ENCODE measurements around the gene REV1.

Gene REV1

DNA sequence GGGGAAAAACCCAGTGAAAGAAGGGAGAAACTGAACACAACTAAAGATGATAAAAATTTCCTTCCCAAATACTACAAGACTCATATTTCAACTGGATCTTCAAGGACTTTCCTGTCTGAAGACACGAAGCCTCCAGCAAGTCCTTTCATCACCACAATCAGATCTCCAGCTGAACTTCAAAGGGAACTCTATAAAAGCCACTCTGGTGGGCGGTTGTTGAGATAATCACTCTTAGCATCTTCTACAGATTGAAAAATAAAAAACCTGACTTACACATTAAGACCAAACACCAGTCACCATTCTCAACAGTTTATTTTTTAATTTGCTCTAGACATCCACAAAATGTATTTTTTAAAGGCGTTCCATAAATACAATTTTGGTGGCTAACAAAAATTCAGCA is 4.4 kb downstream of the REV1 start:
- no peaks in the 10 kb centered on the region; the same call in 1 of the 2 replicates for H3K36me3 ChIP-seq (ENCODE audit: control insufficient read depth, insufficient read depth, low read length)
- TF ChIP-seq, protein P1, sequence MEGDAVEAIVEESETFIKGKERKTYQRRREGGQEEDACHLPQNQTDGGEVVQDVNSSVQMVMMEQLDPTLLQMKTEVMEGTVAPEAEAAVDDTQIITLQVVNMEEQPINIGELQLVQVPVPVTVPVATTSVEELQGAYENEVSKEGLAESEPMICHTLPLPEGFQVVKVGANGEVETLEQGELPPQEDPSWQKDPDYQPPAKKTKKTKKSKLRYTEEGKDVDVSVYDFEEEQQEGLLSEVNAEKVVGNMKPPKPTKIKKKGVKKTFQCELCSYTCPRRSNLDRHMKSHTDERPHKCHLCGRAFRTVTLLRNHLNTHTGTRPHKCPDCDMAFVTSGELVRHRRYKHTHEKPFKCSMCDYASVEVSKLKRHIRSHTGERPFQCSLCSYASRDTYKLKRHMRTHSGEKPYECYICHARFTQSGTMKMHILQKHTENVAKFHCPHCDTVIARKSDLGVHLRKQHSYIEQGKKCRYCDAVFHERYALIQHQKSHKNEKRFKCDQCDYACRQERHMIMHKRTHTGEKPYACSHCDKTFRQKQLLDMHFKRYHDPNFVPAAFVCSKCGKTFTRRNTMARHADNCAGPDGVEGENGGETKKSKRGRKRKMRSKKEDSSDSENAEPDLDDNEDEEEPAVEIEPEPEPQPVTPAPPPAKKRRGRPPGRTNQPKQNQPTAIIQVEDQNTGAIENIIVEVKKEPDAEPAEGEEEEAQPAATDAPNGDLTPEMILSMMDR (IDR thresholded peaks at IDR 0.05; ENCODE audit: insufficient read depth, low read length, poor library complexity, severe bottlenecking) = no peak

DNA sequence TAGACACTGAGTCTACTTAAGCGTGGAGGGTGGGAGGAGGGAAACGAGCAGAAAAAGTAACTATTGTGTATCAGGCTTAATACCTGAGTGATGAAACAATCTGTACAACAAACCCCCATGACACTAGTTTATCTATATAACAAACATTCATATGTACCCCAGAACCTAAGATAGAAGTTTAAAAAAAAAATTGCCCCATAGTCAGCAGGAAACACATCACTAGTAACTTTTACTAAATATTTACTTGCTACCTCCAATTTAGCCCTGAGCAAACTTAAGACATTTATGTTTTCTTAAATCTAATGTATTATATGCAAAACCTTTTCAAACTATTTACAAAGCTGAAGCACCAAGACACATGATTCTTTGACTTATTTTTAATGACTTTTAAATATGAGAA is 5.6 kb downstream of the REV1 start:
- DNase-seq (ENCODE audit: extremely low read depth, insufficient read length) = no peak
- Histone ChIP-seq H3K27me3 (replicated peaks; ENCODE audit: control insufficient read depth, insufficient read depth, low read length) (no peaks in the 10 kb centered on the region), H3K36me3 (ENCODE audit: control insufficient read depth, insufficient read depth, low read length) (no peaks in the 10 kb centered on the region; the same call in 1 of the 2 replicates), H3K4me3 (replicated peaks; ENCODE audit: low read depth, low read length) (no peak overlapping the region)
- TF ChIP-seq, protein P1 (IDR thresholded peaks at IDR 0.05; ENCODE audit: insufficient read depth, low read length, poor library complexity, severe bottlenecking) = no peak

More for the DNA sequence above, 4.4 kb downstream of the REV1 start:
- no peak for DNase-seq (ENCODE audit: extremely low read depth, insufficient read length)
- Histone ChIP-seq H3K27me3 (replicated peaks; ENCODE audit: control insufficient read depth, insufficient read depth, low read length) (no peaks in the 10 kb centered on the region), H3K4me3 (replicated peaks; ENCODE audit: low read depth, low read length) (no peak overlapping the region)

DNA sequence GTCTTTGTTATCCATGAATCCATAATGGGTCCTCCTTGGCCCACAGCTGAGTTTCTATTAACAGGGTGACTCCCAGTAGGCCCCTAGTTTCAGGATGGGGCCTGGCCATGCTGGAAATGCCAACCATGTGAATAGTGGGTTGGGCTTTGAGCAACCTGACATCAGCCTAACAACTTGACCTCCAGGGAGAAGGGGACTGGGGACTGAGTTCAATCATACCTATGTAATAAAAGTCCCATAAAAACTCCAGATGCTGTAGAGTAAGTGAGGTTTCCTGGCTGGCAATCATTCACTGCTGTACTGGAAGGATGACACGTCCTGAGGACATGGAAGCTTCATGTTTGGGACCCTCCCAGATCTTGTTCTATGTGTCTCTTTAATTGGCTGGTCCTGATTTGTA is 7.9 kb downstream of the REV1 start:
- no peaks in the 10 kb centered on the region for H3K27me3 ChIP-seq (replicated peaks; ENCODE audit: control insufficient read depth, insufficient read depth, low read length)
- no peak overlapping the region for H3K4me3 ChIP-seq (replicated peaks; ENCODE audit: low read depth, low read length)
- H3K36me3 ChIP-seq (ENCODE audit: control insufficient read depth, insufficient read depth, low read length) = no peaks in the 10 kb centered on the region; the same call in 1 of the 2 replicates
- TF ChIP-seq, protein P1 (IDR thresholded peaks at IDR 0.05; ENCODE audit: insufficient read depth, low read length, poor library complexity, severe bottlenecking) = no peak
- DNase-seq (ENCODE audit: extremely low read depth, insufficient read length) = no peak

DNA sequence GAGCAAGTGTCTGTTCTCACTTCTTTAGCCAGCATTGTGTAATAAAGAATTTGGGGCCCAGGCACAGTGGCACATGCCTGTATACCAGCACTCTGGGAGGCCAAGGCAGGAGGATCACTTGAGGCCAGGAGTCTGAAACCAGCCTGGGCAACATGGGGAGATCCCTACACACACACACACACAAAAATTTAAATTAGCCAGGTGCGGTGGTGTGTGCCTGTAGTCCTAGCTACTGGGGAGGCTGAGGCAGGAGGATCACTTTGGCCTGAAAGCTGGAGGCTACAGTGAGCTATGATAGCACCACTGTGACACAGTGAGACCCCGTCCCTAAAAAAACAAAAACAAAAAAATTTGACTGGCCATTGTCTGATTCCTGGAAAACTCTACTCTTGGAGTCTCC is 8.3 kb downstream of the REV1 start:
- Histone ChIP-seq H3K4me3 (replicated peaks; ENCODE audit: low read depth, low read length) (no peak overlapping the region), H3K27me3 (replicated peaks; ENCODE audit: control insufficient read depth, insufficient read depth, low read length) (no peaks in the 10 kb centered on the region), H3K36me3 (ENCODE audit: control insufficient read depth, insufficient read depth, low read length) (no peaks in the 10 kb centered on the region; the same call in 1 of the 2 replicates)
- TF ChIP-seq, protein P1 (IDR thresholded peaks at IDR 0.05; ENCODE audit: insufficient read depth, low read length, poor library complexity, severe bottlenecking) = no peak
- no peak for DNase-seq (ENCODE audit: extremely low read depth, insufficient read length)

DNA sequence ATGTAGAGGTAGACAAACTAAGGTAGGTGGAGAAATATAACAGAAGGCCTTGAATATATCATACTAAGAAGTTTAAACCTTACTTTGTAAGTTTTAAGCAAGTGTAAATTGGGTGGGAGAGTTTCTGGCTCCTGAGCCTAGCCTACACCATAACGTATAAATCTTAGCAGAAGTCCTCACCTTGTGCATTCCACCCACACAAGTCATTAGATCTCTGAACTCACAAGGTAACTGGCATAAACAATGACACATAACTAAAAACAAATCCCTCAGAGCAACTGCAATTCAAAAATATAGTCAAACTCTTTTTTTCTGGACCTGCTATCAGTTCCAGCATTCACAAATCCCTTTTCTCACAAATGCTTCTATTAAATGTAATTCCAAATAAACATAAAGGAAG is 9.4 kb downstream of the REV1 start:
- TF ChIP-seq, protein P1 (IDR thresholded peaks at IDR 0.05; ENCODE audit: insufficient read depth, low read length, poor library complexity, severe bottlenecking) = no peak
- no peak for DNase-seq (ENCODE audit: extremely low read depth, insufficient read length)
- H3K27me3 ChIP-seq (replicated peaks; ENCODE audit: control insufficient read depth, insufficient read depth, low read length) = no peaks in the 10 kb centered on the region
- no peaks in the 10 kb centered on the region; the same call in 1 of the 2 replicates for H3K36me3 ChIP-seq (ENCODE audit: control insufficient read depth, insufficient read depth, low read length)
- H3K4me3 ChIP-seq (replicated peaks; ENCODE audit: low read depth, low read length) = no peak overlapping the region

DNA sequence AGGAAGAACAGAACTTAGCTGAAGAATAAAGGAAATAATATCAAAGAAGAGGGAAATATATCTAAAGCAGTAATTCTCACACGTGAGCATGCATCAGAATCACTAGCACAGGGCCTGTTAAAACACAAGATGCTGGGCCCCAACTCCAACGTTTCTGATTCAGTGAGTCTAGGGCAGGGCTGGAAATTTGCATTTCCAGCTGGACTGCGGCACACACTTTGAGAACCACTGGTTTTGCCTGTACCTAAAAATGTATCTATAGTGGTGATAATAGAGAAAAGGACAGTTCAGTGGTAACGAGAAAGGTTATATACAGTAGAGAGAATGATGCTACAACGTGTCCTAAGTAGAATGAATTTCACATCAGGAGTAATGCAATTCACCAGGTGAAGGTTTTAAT is 11.2 kb downstream of the REV1 start:
- no peak overlapping the region for H3K4me3 ChIP-seq (replicated peaks; ENCODE audit: low read depth, low read length)
- no peak for DNase-seq (ENCODE audit: extremely low read depth, insufficient read length)

More for the DNA sequence above, 11.2 kb downstream of the REV1 start:
- Histone ChIP-seq H3K36me3 (ENCODE audit: control insufficient read depth, insufficient read depth, low read length) (no peaks in the 10 kb centered on the region; the same call in 1 of the 2 replicates), H3K27me3 (replicated peaks; ENCODE audit: control insufficient read depth, insufficient read depth, low read length) (no peaks in the 10 kb centered on the region)
- TF ChIP-seq, protein P1 (IDR thresholded peaks at IDR 0.05; ENCODE audit: insufficient read depth, low read length, poor library complexity, severe bottlenecking) = no peak

Measured in GM06990 (cell line).